Loucy (cell line): ENCODE measurements around the gene ZNF850.

Experiments
- CTCF ChIP-seq: fragments of 200-600 bp; sonication (generic); conservative IDR thresholded peaks from 2 replicates; pipeline ENCODE4 v1.5.1; 2014; ENCODE audit warnings: mild to moderate bottlenecking, antibody characterized with exemption, low read length
- EZH2phosphoT487 ChIP-seq: fragments of 200-600 bp; IDR thresholded peaks from 2 replicates; pipeline ENCODE4 v1.6.1; 2018; ENCODE audit warnings: antibody characterized with exemption, mild to moderate bottlenecking, moderate library complexity, borderline replicate concordance

GRCh38 chr19:36679455-36679854, 93.2 kb downstream of the ZNF850 start:
- TF ChIP-seq CTCF (no peak), EZH2phosphoT487 (no peak)
